ENCODE data around the gene C2orf81. TPM values are rescaled to one million over a fixed set of nuclear protein-coding genes. Genes with fewer than 3 reads are reported as not detected.

C2orf81 gene
- total RNA-seq, 2 donors from 2014 or later, result 6.1 to 6.8 TPM

GRCh38 chr2:74458938-74459363, 37.5 kb upstream of the C2orf81 start:
- Histone ChIP-seq H3K4me3 (peak overlapping the region; percentile 67 to 73), H3K36me3 (peaks cover 0 to 5% of the 10 kb centered on the region in 2 donors), H3K4me1 (replicated peaks) (peaks cover 10% of the 10 kb centered on the region), H3K9me3 (no peaks in the 10 kb centered on the region), H3K27me3 (replicated peaks; ENCODE audit: insufficient read depth) (no peaks in the 10 kb centered on the region), H3K27ac (peak overlapping the region; percentile 78 to 99)
- TF ChIP-seq POLR2A (IDR thresholded peaks at IDR 0.05), result no peak
- TF ChIP-seq CTCF (IDR thresholded peaks at IDR 0.05), result no peak
- TF ChIP-seq POLR2AphosphoS5 (IDR thresholded peaks at IDR 0.05), result no peak
- DNase-seq (ENCODE audit: low spot score), result no peak
- WGBS, result 6% methylated on average over 10 of the region's 10 CpGs
- intact Hi-C loops (cut with DNase I), result no loop called here

GRCh38 chr2:74458132-74458937, 36.9 kb upstream of the C2orf81 start, which contains the start of gene WBP1:
Gene WBP1 (plus strand): TSS chr2:74458438. CDS start chr2:74458603, 165 bp downstream.
- Histone ChIP-seq H3K27me3 (replicated peaks; ENCODE audit: insufficient read depth) (no peaks in the 10 kb centered on the region), H3K4me1 (replicated peaks) (peaks cover 10% of the 10 kb centered on the region), H3K4me3 (peak within 1 kb of the TSS; percentile 67 to 73), H3K27ac (peak within 1 kb of the TSS; percentile 99), H3K36me3 (peaks cover 0 to 5% of the 10 kb centered on the region in 2 donors), H3K9me3 (no peaks in the 10 kb centered on the region)
- TF ChIP-seq POLR2A (IDR thresholded peaks at IDR 0.05) (peak; percentile 22), CTCF (IDR thresholded peaks at IDR 0.05) (no peak), POLR2AphosphoS5 (IDR thresholded peaks at IDR 0.05) (peak; percentile 99)
- DNase-seq (ENCODE audit: low spot score), result peak; percentile 100
- intact Hi-C loops (cut with DNase I), result no loop called here
- under 1% methylated on average over 38 of the region's 38 CpGs for WGBS

- no peaks in the 10 kb centered on the region for H3K9me3 ChIP-seq
- intact Hi-C loops (cut with DNase I), result no loop called here
- H3K27me3 ChIP-seq (replicated peaks; ENCODE audit: insufficient read depth), result no peaks in the 10 kb centered on the region
- peak; percentile 69 for DNase-seq (ENCODE audit: low spot score)
- H3K4me1 ChIP-seq (replicated peaks), result peaks cover 10% of the 10 kb centered on the region
- under 1% methylated on average over 46 of the region's 46 CpGs for WGBS
- H3K27ac ChIP-seq, result peak overlapping the region; percentile 99
- peaks cover 0 to 3% of the 10 kb centered on the region in 2 donors for H3K36me3 ChIP-seq
- TF ChIP-seq POLR2AphosphoS5 (IDR thresholded peaks at IDR 0.05) (no peak), CTCF (IDR thresholded peaks at IDR 0.05) (no peak), POLR2A (IDR thresholded peaks at IDR 0.05) (peak; percentile 95)
- H3K4me3 ChIP-seq, result peak overlapping the region; percentile 67 to 73
Measured at GRCh38 chr2:74457549-74458131, 36.2 kb upstream of the C2orf81 start.

GRCh38 chr2:74457129-74457548, 35.7 kb upstream of the C2orf81 start:
- no peaks in the 10 kb centered on the region for H3K27me3 ChIP-seq (replicated peaks; ENCODE audit: insufficient read depth)
- H3K27ac ChIP-seq, result peak overlapping the region; percentile 99
- no peaks in the 10 kb centered on the region for H3K36me3 ChIP-seq
- H3K9me3 ChIP-seq, result no peaks in the 10 kb centered on the region
- TF ChIP-seq POLR2AphosphoS5 (IDR thresholded peaks at IDR 0.05), result no peak
- no peak for TF ChIP-seq CTCF (IDR thresholded peaks at IDR 0.05)
- TF ChIP-seq POLR2A (IDR thresholded peaks at IDR 0.05), result no peak
- intact Hi-C loops (cut with DNase I), result no loop called here
- peaks cover 10% of the 10 kb centered on the region for H3K4me1 ChIP-seq (replicated peaks)
- peak overlapping the region; percentile 67 to 73 for H3K4me3 ChIP-seq
- DNase-seq (ENCODE audit: low spot score), result no peak
- 1% methylated on average over 27 of the region's 27 CpGs for WGBS

Measured in prostate gland (tissue), 2 donors.